Activated CD4-positive, CD25-positive, alpha-beta regulatory T cell (primary cell): ENCODE measurements around the gene PTBP3.
"Not testable (repeated sequence)": the region's sequence is repeated elsewhere in the genome, so short reads cannot be mapped to it uniquely, and the experiment has no call there.

ENCODE experiments used
- DNase-seq, 4 experiments: peaks; one replicate each; lab custom pipeline; 2025; lab: John Stamatoyannopoulos, UW

PTBP3 gene

DNA sequence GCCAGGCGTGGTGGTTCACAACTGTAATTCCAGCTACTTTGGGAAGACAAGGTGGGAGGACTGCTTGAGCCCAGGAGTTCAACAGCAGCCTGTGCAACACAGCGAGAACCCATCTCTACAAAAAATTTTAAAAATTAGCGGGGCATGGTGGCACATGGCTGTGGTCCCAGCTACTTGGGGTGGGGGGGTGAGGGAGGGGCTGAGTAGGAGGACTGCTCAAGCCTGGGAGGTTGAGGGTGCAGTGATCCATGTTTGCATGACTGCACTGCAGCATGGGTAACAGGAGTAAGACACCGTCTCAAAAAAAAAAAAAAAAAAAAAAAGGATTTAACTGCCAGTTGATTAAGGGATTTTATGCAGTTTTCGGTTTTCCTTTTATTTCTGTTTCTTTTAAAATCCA lies 65.0 kb downstream of the PTBP3 start:
- DNase-seq: no peak

DNA sequence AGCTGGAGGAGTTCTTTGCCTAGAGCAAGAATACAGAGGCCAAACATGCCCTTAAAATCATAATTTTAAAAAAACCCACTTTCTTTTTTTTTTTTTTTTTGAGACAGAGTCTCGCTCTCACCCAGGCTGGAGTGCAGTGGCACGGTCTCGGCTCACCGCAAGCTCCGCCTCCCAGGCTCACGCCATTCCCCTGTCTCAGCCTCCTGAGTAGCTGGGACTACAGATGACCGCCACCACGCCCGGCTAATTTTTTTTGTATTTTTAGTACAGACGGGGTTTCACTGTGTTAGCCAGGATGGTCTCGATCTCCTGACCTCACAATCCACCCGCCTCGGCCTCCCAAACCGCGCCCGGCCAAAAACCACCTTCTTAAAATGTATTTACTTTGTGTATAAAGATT lies 66.3 kb downstream of the PTBP3 start:
- not testable (repeated sequence) for DNase-seq

DNA sequence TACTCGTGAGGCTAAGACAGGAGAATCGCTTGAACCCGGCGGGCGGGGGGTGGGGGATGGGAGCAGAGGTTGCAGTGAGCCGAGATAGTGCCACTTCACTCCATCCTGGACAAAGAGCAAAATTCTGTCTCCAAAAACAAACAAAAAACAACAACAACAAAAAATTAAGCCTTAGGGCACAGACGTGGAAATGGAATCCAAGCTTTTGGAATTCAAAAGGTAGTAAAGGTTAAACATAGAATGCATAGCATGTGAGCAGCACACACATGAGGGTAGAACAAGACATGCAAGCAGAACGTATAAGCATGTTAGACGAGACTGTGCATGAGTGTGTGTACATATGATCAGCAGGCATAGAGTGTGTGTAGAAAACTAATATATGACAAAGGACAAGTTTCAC lies 68.0 kb downstream of the PTBP3 start:
- DNase-seq: no peak

DNA sequence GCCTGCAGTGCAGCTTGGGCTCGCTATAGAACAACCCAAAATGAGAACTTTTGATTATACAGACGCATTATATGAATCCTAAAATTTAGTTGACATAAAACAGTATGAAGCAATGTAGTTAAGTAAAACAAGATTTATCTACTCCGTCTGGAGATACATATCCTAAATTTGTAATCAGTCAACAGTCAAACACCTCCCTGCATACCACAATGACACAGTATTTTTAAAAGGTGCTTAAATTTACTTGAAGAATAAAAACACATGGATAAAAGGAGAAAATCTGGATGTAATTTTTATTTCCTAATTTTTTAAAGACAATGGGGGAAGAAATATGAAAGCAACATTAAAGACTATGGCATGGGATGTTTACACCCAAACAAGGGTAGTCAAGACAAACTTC lies 70.8 kb downstream of the PTBP3 start:
- no peak for DNase-seq

DNA sequence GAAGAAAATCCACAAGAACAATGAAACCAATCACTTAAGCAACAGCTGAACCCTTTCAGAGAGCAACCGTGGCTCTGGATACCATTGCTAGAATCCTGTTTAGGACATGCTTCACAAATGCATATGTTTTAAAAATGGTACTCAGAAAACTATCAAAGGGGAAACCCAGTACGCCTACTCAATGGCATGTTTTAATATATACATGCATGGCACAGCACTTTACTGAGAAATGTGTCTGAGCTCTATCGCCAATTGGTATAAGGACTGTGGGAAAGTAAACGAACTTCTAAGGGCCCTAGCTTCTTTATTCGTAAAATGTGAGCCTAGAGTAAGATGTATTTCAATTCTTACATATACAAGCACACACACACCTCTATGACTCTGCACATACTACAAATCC lies 72.3 kb downstream of the PTBP3 start:
- no peak for DNase-seq

DNA sequence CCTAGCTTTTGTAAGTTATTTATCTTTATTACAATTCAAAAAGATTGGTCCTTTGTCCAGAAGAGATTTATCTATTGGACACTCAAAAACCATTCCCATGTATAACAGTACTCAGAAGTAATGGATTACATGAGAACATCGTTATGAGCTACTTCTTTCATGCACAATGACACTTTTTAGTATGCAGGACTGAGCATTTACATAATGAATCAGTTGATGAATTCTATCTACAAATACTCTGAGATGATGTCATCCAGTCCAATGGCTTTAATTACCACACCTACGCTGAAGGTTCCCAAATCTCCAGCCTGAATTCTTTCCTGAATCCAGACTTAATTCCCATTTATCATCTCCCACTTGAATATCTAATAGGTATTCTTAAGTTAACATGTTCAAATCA lies 75.3 kb downstream of the PTBP3 start:
- DNase-seq: no peak

DNA sequence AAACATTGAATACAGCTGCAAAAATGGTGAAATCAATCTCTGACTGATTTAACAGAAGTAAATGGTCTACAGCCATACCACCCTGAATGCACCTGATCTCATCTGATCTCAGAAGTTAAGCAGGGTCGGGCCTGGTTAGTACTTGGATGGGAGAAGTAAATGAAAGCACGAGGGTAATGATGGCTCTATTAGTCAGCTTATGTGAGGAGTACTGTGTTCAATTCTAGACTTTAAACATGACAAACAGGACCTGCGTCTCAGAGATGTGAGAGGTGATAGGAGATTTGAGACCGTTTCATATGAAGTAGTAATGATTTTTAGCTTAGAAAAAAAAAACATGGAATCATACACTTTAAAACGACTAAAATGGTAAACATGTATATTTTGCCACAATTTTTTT lies 81.2 kb downstream of the PTBP3 start:
- DNase-seq: no peak

DNA sequence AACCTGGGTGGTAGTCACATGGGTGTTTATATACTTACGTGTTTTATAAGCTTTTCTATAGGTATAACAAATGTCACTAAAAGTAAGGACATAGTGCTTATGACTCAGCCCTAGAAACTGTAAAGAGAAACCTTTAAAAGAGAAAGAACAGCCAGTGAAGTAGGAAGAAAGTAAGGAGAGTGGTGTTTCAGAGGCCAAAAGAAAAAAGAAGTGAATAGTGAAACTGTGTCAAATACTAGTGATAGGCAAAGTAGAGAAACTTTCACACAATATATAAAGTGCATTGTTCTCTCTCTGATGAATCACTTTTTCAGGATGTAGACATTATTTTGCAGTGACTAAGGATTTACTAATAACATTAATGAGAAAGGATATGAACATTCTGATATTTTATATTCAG lies 84.1 kb downstream of the PTBP3 start:
- no peak for DNase-seq

DNA sequence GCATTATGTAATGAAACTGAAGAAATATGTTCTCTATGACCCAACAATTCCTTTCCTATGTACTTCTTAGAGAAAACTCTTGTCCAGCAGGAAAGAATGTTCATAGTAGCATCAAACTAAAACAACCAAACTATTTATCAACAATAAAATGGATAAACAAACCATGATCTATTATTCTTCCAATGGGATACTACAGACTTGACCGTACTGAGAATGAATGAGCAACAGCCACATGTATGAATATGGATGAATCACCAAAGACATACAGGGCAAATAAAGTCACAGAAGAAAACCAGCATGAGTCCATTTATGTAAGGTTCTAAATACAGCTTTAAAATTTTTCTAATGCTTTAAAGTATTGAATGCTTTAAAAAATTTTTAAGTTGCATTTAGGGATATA lies 84.7 kb downstream of the PTBP3 start:
- DNase-seq: no peak

DNA sequence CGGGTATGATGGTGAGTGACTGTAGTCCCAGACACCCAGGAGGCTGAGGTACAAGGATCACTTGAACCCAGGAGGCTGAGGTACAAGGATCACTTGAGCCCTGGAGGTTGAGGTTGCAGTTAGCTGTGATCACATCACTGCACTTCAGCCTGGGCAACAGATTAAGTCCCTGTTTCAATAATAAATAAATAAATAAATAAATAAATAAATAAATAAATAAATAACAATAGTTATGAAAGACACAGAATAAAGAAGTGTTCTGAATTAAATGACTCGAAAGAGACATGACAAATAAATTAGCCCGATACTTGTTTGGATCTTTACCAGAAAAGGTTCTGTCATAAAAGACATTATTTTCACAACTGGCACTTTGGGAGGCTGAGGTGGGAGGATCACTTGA lies 86.3 kb downstream of the PTBP3 start:
- no peak for DNase-seq

DNA sequence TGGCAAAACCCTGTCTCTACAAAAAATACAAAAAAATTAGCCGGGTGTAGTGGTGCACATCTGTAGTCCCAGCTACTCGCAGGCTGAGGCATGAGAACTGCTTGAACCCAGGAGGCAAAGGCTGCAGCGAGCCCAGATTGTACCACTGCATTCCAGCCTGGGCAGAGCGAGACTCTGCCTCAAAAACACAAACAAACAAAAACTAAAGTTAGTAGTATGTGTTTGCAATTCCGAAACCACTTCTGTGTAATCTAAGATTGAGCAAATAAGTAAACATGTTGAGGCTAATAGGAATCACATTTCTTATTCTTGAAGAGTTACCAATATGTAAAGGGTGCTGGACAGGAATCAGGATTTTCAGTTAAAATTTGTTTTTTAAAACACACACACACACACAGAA lies 88.3 kb downstream of the PTBP3 start:
- no peak for DNase-seq

DNA sequence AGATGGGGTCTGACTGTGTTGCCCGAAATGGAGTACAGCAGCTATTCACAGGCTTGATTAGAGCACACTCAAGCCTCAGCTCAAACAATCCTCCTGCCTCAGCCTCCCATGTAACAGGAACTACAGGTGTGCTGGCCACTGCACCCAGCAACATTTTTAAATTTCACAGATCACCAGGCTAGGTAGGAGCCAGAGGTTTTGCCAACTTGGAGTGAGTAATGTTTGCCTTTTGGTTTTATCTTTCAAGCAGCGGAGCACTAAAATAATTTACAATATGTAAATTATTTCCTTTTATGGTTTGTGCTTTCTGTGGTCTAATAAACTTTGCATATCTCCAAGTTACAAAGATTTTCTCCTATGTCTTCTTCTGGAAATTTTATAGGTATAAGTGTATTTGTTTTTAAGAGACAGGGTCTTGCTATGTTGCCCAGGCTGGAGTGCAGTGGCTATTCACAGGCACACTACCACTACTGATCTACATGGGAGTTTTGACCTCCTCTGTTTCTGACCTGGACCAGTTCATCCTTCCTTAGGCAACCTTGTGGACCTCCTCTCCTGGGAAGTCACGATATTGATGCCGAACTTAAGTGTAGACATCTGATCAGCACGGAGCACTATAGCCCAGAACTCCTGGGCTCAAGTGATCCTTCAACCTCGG lies 91.1 kb downstream of the PTBP3 start:
- DNase-seq: no peak

DNA sequence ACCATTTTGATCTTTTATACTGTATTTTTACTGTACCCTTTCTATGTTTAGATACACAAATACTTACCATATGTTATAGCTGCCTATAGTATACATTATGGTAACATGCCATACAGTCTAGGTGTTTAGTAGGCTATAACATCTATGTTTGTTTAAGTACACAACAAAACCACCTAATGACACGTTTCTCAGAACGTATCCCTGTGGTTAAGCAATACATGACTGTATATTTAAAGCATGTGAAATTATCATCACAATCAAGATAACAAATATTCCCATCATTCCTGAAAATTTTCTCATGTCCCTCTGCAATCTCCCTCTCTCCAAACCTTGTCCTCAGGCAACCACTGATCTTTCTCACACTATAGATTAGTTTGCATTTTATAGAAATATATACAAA lies 91.9 kb downstream of the PTBP3 start:
- no peak for DNase-seq

DNA sequence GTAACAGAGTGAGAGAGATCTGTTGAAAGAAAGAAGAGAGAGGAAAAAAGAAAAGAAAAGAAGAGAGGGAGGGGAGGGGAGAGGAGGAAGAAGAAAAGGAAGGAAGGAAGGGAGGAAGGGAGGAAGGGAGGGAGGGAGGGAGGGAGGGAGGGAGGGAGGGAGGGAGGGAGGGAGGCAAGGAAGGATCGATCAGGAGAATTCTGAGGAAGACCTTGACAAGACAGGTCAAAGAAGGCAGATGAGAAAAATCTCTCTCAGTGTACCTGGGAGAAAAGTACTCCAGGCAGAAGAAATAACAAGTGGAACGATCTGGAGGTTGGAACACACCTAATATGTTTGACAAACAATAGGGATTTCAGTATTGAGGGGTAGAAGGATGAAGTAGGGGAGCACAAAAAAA lies 93.7 kb downstream of the PTBP3 start:
- no peak for DNase-seq

DNA sequence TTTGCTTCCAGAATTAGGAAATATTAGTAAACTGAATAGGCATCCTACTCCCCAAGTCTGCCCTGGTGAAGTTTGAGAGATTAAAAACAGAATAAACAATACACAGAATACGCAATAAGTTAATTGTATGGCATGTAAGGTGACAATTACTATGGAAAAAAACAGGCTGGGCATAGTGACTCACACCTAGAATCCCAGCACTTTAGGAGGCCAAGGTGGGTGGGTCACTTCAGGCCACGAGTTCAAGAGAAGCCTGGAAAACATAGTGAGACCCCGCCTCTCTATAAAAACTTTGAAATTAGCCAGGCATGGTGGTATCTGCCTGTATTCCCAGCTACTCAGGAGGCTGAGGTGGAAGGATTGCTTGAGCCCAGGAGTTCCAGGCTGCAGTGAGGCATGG lies 94.1 kb downstream of the PTBP3 start:
- DNase-seq: no peak

DNA sequence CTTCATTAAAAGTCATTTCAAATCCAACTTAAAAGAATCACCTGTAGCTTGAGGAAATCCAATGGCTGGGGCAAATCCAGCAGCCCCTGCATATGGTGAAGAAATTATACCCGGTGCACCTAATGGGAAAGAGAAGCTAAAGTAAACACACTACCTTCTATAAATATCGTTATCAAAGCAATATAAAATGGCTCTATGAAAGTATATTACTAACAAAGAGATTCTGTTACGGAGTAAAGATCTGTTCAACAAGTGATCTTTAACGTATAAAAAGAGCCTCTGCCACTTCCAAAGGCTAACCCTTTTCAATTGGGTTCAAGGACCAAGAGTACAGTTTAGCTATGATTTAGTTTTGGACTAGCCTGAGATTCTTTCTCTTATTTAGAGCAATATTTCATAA lies 98.6 kb downstream of the PTBP3 start:
- DNase-seq: no peak

DNA sequence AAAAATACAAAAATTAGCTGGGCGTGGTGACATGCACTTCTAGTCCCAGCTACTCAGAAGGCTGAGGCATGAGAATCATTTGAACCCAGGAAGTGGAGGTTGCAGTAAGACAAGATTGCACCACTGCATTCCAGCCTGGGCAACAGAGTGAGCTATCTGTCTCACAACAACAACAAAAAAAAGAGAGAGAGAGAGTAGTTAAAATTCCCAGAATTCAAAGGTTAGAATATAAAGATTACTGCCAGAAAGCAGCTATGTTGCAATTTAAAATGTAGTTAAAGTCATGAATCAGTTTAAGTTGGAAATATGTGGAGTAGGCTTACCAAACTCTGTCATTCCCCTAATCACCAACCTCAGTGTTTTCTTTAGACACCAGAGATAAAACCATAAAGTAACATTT lies 99.7 kb downstream of the PTBP3 start:
- no peak for DNase-seq

DNA sequence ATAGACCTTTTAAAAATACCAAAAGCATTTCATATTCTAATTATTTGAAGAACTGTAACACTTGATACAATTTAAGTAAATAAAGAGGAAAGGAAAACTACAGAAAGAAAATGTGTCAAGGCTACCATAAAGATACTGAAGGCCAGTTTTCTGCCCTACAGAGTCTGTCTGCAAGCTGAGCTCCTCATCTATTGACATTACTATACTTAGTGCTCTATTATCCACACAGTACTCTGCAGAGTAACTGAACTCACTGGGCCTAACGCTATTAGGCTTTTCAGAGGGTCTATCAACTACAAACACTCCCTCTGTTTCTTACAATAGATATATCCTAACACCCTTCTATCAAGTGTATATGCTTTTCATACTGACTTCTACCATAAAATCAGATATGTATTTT lies 101.2 kb downstream of the PTBP3 start:
- no peak for DNase-seq

DNA sequence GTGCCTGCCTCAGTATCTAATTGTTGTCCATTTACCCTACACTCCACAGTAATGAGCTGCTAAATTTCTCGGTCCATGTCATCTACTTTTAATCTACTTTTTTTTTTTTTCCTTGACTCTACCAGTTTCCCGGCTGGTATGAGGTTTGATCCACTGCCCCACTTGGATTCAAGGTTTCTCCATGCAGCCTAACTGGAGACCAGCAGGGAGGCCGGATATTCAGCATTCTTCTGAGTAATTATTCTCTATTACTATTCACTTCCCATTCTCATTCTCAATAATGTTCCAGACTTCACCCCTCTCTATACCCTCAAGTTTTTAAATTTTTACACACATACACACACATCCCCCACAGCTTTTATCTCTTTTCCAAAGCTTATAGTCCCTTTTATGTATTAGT lies 107.3 kb downstream of the PTBP3 start:
- no peak for DNase-seq

DNA sequence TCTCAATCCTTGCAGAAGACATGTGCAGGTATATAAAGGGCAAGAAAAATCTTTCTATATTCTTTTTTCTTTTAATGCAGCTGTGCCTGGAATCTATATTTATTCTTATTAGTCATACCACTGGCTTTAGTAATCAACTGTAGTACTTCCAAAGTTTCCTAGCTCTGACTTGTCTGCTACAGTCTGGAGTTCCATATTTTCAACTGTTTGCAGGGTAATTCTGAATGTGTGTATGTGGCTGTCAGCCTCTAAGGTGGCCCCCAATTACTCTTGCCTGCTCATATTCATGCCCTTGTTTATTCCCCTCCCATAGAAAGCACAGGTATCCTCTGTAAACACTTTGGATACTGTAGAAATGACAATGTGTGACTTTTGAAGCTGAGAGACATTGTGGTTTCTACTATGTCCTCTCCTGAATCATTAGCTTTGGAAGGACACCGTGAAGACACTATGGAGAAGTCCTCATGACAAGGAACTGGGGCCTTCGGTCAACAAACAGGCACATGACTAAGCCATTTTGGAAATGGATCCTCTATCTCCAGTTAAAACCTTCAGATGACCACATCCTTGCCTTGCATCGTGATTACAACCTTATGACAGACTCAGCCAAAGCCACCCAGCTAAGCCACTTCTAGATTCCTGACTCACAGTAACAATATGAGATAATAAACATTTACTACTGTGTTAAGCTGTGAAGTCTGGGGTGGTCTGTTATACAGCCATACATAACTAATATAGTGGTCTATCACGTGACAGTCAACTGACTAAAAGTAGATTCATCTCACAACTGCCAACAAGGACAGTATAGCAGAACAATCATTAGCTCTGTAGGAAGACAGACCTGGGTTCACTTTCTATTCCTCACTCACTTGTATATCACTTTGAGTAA lies 108.8 kb downstream of the PTBP3 start:
- no peak for DNase-seq

DNA sequence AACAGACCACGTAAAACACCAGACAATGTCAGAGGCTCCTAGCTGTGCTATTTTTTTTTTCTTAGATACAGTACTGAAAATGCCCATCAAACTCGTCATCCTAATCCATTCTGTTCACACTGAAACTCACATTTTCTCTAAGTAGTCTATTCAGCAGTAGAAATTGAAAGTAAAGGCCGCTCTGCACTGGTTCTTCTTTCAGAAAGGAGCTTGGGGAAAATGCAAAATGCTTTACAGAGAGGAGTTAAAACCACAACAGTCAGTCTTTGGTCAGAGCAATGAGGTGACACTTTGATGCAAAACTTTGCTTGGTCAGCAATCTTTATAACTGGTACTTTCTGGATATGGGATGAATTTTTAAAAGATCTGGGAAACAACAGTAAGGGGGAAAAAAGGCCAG lies 114.5 kb downstream of the PTBP3 start:
- DNase-seq: no peak

DNA sequence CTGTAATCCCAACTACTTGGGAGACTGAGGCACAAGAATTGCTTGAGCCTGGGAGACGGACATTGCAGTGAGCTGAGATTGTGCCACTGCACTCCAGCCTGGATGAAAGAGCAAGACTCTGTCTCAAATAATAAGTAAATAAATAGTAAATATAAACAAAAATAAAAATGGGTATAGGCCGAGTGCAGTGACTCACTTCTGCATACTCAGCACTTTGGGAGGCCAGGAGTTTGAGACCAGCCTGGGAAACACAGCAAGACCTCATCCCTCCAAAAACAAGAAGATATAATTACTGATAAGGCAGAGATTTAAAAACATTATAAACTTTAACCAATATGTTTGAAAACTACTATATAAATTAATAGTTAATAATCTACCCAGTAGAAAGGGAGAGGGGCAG lies 120.5 kb downstream of the PTBP3 start:
- DNase-seq: no peak

DNA sequence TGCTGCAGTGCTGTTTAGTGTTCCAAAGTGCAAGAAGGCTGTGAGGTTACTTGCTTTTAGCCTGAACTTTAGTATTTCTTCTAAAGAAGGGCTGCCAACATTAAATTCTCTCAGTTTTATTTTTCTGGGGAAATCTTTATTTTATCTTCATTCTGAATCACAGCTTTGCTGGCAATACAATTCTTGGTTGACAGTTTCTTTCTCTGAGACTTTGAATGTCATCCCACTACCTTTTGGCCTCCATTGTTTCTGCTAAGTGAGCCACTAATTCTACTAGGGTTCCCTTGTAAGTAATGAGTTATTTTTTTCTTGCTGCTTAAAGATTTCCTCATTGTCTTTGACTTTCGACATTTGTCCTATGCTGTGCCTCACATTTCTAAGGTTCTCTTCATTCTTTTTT lies 126.0 kb downstream of the PTBP3 start:
- DNase-seq: no peak

DNA sequence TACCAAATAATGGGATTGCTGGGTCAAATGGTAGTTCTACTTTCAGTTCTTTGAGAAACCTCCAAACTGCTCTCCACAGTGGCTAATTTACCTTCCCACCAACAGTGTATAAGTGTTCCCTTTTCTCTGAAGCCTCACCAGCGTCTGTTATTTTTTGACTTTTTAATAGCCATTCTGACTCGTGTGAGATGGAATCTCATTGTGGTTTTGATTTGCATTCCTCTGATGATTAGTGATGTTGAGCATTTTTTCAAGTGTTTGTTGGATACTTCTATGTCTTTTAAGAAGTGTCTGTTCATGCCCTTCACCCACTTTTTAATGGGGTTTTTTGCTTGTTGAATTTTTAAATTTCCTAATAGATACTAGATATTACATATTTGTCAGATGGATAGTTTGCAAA lies 129.9 kb downstream of the PTBP3 start:
- no peak for DNase-seq
